Hepatocyte (in vitro differentiated cells): ENCODE results near the gene CD55.

Experiments
- EZH2 ChIP-seq: fragments of 200-600 bp; sonication (generic); IDR thresholded peaks from 2 replicates; pipeline ENCODE4 v1.6.1; 2016; ENCODE audit warnings: antibody characterized with exemption, mild to moderate bottlenecking, borderline replicate concordance
- EZH2phosphoT487 ChIP-seq: fragments of 200-600 bp; sonication (generic); IDR thresholded peaks from one replicate; pipeline ENCODE4 v1.6.1; 2018; ENCODE audit warnings: antibody characterized with exemption, mild to moderate bottlenecking, low read depth, moderate library complexity; ENCODE audit not compliant: unreplicated experiment, severe bottlenecking
- TF ChIP-seq, protein P1 (sequence below): fragments of 200-600 bp; sonication (generic); IDR thresholded peaks from 2 replicates; pipeline ENCODE4 v1.5.1; 2016; ENCODE audit warnings: antibody characterized with exemption, mild to moderate bottlenecking; ENCODE audit not compliant: poor library complexity

DNA sequence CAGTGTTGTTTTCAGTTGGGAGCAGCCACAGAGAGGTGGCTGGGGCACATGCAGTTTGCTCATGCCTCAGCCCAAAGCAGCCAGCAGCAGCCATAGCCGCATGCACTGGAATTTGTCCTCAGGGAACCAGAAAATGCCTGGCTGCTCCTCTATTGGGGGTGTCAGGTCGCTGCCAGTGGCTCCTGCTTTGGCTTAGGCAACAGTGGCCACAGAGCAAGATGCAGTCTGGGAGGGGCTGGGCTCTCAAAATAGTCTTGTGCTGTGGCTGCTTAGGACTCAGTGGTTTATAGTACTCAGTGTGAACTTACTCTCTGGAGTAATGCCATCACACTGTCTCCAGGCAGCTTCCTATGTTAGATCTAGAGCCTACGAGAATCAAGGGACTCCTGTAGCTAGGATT lies 25.0 kb downstream of the CD55 start:
- TF ChIP-seq, protein P1, sequence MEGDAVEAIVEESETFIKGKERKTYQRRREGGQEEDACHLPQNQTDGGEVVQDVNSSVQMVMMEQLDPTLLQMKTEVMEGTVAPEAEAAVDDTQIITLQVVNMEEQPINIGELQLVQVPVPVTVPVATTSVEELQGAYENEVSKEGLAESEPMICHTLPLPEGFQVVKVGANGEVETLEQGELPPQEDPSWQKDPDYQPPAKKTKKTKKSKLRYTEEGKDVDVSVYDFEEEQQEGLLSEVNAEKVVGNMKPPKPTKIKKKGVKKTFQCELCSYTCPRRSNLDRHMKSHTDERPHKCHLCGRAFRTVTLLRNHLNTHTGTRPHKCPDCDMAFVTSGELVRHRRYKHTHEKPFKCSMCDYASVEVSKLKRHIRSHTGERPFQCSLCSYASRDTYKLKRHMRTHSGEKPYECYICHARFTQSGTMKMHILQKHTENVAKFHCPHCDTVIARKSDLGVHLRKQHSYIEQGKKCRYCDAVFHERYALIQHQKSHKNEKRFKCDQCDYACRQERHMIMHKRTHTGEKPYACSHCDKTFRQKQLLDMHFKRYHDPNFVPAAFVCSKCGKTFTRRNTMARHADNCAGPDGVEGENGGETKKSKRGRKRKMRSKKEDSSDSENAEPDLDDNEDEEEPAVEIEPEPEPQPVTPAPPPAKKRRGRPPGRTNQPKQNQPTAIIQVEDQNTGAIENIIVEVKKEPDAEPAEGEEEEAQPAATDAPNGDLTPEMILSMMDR = no peak
- TF ChIP-seq EZH2phosphoT487 (no peak), EZH2 (no peak)
